Measurements from ENCODE around the gene CCDC57.

DNA sequence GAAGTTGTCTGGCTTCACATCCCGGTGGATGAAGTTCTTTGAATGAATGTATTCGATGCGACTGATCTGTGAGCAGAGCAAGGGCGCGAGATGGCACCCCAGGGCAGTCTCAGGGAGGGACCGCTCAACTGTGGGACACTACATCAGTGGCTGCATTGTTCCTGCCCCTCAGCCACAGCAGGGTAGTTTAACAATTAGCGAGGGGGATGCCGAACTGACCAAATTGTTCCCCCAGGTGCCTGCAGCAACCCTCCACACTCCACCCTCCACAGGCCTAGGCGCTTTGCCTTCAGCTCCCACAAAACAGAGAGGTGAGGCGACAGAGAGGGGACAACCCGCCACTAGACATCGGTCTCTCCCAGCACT, 40.5 kb upstream of the CCDC57 start:
- TF ChIP-seq, protein P1, sequence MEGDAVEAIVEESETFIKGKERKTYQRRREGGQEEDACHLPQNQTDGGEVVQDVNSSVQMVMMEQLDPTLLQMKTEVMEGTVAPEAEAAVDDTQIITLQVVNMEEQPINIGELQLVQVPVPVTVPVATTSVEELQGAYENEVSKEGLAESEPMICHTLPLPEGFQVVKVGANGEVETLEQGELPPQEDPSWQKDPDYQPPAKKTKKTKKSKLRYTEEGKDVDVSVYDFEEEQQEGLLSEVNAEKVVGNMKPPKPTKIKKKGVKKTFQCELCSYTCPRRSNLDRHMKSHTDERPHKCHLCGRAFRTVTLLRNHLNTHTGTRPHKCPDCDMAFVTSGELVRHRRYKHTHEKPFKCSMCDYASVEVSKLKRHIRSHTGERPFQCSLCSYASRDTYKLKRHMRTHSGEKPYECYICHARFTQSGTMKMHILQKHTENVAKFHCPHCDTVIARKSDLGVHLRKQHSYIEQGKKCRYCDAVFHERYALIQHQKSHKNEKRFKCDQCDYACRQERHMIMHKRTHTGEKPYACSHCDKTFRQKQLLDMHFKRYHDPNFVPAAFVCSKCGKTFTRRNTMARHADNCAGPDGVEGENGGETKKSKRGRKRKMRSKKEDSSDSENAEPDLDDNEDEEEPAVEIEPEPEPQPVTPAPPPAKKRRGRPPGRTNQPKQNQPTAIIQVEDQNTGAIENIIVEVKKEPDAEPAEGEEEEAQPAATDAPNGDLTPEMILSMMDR (IDR thresholded peaks at IDR 0.05): no peak
- TF ChIP-seq POLR2A (IDR thresholded peaks at IDR 0.05): no peak

All from esophagus squamous epithelium (tissue), 4 donors.